KOPT-K1 (cell line): ENCODE measurements around the gene GUSB.

Experiments
- H3K27ac ChIP-seq: fragments of 200-600 bp; sonication (generic); 2 replicates; pipeline ENCODE4 v1.5.1; 2016; ENCODE audit warnings: antibody characterized with exemption, mild to moderate bottlenecking, low read depth, low read length; ENCODE audit not compliant: poor library complexity, severe bottlenecking
- H3K36me3 ChIP-seq: fragments of 200-600 bp; sonication (generic); 2 replicates; pipeline ENCODE4 v1.5.1; 2017; ENCODE audit warnings: antibody characterized with exemption, mild to moderate bottlenecking, low read length, moderate library complexity; ENCODE audit not compliant: insufficient read depth
- H3K9me3 ChIP-seq: fragments of 200-600 bp; sonication (generic); 2 replicates; pipeline ENCODE4 v1.5.1; 2017; ENCODE audit warnings: antibody characterized with exemption, low read length, mild to moderate bottlenecking; ENCODE audit not compliant: insufficient read depth, poor library complexity, severe bottlenecking

The GUSB gene

GRCh38 chr7:65924193-65924592 is 57.8 kb downstream of the GUSB start:
- H3K36me3 ChIP-seq = peaks cover 14% of the 10 kb centered on the region; the same call in 1 of the 2 replicates
- H3K9me3 ChIP-seq = no peaks in the 10 kb centered on the region
- no peak overlapping the region for H3K27ac ChIP-seq

- Histone ChIP-seq H3K27ac (no peak overlapping the region), H3K9me3 (no peaks in the 10 kb centered on the region), H3K36me3 (peaks cover 20% of the 10 kb centered on the region; the same call in 1 of the 2 replicates)
Measured at GRCh38 chr7:65923316-65923715, 58.7 kb downstream of the GUSB start.

GRCh38 chr7:65915921-65916657 is 65.9 kb downstream of the GUSB start:
- H3K36me3 ChIP-seq = peaks cover 23% of the 10 kb centered on the region
- H3K9me3 ChIP-seq = no peaks in the 10 kb centered on the region
- no peak overlapping the region for H3K27ac ChIP-seq

GRCh38 chr7:65912237-65912636 is 69.8 kb downstream of the GUSB start:
- Histone ChIP-seq H3K9me3 (no peaks in the 10 kb centered on the region), H3K27ac (no peak overlapping the region)

More at GRCh38 chr7:65912237-65912636, 69.8 kb downstream of the GUSB start:
- peaks cover 9% of the 10 kb centered on the region; the same call in 1 of the 2 replicates for H3K36me3 ChIP-seq
